Left lobe of liver (tissue), 2 donors: Measurements from ENCODE around the gene B3GALT5. TPM values are rescaled to one million over a fixed set of nuclear protein-coding genes. Genes with fewer than 3 reads are reported as not detected.

Experiments
- ATAC-seq: fragments of 200-7000 bp; cut with Tn5 transposase; one replicate; pipeline ENCODE4 v1.9.1; 2020; ENCODE audit warnings: mild to moderate bottlenecking, moderate library complexity
- DNase-seq: peaks from one replicate; pipeline ENCODE4 v3.0.0-alpha.2; 2020; ENCODE audit warnings: low spot score
- total RNA-seq: library from RNA; stranded (reverse); gene quantifications from one replicate; pipeline ENCODE4 v1.2.1, GENCODE V29; 2021
- donor health status: DM: no; HTN: no; CAD: no; lungs with moderate emphysema.
- donor health status: DM: no; HTN: yes; CAD: no.

B3GALT5 gene
- total RNA-seq, 1 donor from 2014 or later, result 0.23 TPM

- ATAC-seq (no peak), DNase-seq (no peak)
Observed at GRCh38 chr21:39663742-39664492, 51.2 kb downstream of the B3GALT5 start.

- DNase-seq (no peak), ATAC-seq (no peak)
Observed at GRCh38 chr21:39664586-39664985, 51.8 kb downstream of the B3GALT5 start.

GRCh38 chr21:39666026-39666425 is 53.3 kb downstream of the B3GALT5 start:
- no peak for DNase-seq
- no peak for ATAC-seq

- DNase-seq, result no peak
- no peak for ATAC-seq
Observed at GRCh38 chr21:39666681-39667315, 54.1 kb downstream of the B3GALT5 start.

GRCh38 chr21:39667353-39667891 is 54.7 kb downstream of the B3GALT5 start:
- no peak for ATAC-seq
- no peak for DNase-seq

- no peak for DNase-seq
- no peak for ATAC-seq
Observed at GRCh38 chr21:39668369-39668768, 55.6 kb downstream of the B3GALT5 start.

GRCh38 chr21:39669485-39669884 is 56.7 kb downstream of the B3GALT5 start:
- ATAC-seq (no peak), DNase-seq (no peak)

GRCh38 chr21:39669976-39670661 is 57.4 kb downstream of the B3GALT5 start:
- DNase-seq (no peak), ATAC-seq (no peak)

- no peak for ATAC-seq
Observed at GRCh38 chr21:39670701-39671100, 58.0 kb downstream of the B3GALT5 start.

GRCh38 chr21:39671986-39672385 is 59.2 kb downstream of the B3GALT5 start:
- no peak for ATAC-seq
- no peak for DNase-seq

More at GRCh38 chr21:39670701-39671100, 58.0 kb downstream of the B3GALT5 start:
- DNase-seq, result no peak

- DNase-seq, result no peak
Observed at GRCh38 chr21:39673163-39673562, 60.4 kb downstream of the B3GALT5 start.

GRCh38 chr21:39673736-39674135 is 61.0 kb downstream of the B3GALT5 start:
- ATAC-seq (no peak), DNase-seq (no peak)

More at GRCh38 chr21:39673163-39673562, 60.4 kb downstream of the B3GALT5 start:
- ATAC-seq, result no peak

GRCh38 chr21:39674801-39675200 is 62.1 kb downstream of the B3GALT5 start:
- no peak for ATAC-seq
- DNase-seq, result no peak

GRCh38 chr21:39675590-39675989 is 62.9 kb downstream of the B3GALT5 start:
- DNase-seq (no peak), ATAC-seq (no peak)

- no peak for ATAC-seq
- DNase-seq, result no peak
Observed at GRCh38 chr21:39675993-39676661, 63.4 kb downstream of the B3GALT5 start.

GRCh38 chr21:39680216-39680615 is 67.5 kb downstream of the B3GALT5 start:
- ATAC-seq, result no peak
- no peak for DNase-seq

GRCh38 chr21:39681257-39681656 is 68.5 kb downstream of the B3GALT5 start:
- ATAC-seq (no peak), DNase-seq (no peak)

- DNase-seq, result no peak
- no peak for ATAC-seq
Observed at GRCh38 chr21:39681845-39682244, 69.1 kb downstream of the B3GALT5 start.

- ATAC-seq, result no peak
Observed at GRCh38 chr21:39685236-39685635, 72.5 kb downstream of the B3GALT5 start.

GRCh38 chr21:39685991-39686390 is 73.3 kb downstream of the B3GALT5 start:
- DNase-seq, result no peak
- ATAC-seq, result no peak

More at GRCh38 chr21:39685236-39685635, 72.5 kb downstream of the B3GALT5 start:
- DNase-seq, result no peak
